ENCODE results near the gene ICAM5. TPM values are rescaled to one million over a fixed set of nuclear protein-coding genes. Genes with fewer than 3 reads are reported as not detected.

Gene ICAM5
- total and polyA plus RNA-seq, 2 experiments from 2014 or later, result 21.0 to 53.0 TPM

GRCh38 chr19:10251792-10252694 is 37.7 kb upstream of the ICAM5 start, which contains the start of gene MRPL4:
TSS of gene MRPL4 (plus strand) at chr19:10252214. CDS start at chr19:10252254, 40 bp downstream.
- TF ChIP-seq CTCF (IDR thresholded peaks at IDR 0.05; ENCODE audit: low read depth, low read length), result no peak
- peak; percentile 99 for DNase-seq (ENCODE audit: low read depth in 1 of 2, low spot score in 1 of 2)
- peak within 1 kb of the TSS; percentile 63 for H3K4me3 ChIP-seq
- H3K27ac ChIP-seq, result peak within 1 kb of the TSS; percentile 41
- H3K9me3 ChIP-seq (ENCODE audit: low read depth), result no peaks in the 10 kb centered on the region
- H3K36me3 ChIP-seq, result peaks cover 14% of the 10 kb centered on the region
- no peaks in the 10 kb centered on the region for H3K27me3 ChIP-seq
- H3K4me1 ChIP-seq (ENCODE audit: low read depth), result peaks cover 3% of the 10 kb centered on the region

GRCh38 chr19:10252707-10253106 is 37.0 kb upstream of the ICAM5 start:
- H3K36me3 ChIP-seq, result peaks cover 18% of the 10 kb centered on the region
- TF ChIP-seq CTCF (IDR thresholded peaks at IDR 0.05; ENCODE audit: low read depth, low read length), result no peak
- H3K4me1 ChIP-seq (ENCODE audit: low read depth), result peaks cover 3% of the 10 kb centered on the region
- peak overlapping the region; percentile 63 for H3K4me3 ChIP-seq
- DNase-seq (ENCODE audit: low read depth in 1 of 2, low spot score in 1 of 2), result no peak
- H3K27ac ChIP-seq, result no peak overlapping the region
- no peaks in the 10 kb centered on the region for H3K9me3 ChIP-seq (ENCODE audit: low read depth)
- H3K27me3 ChIP-seq, result no peaks in the 10 kb centered on the region

GRCh38 chr19:10254244-10254643 is 35.5 kb upstream of the ICAM5 start:
- TF ChIP-seq CTCF (IDR thresholded peaks at IDR 0.05; ENCODE audit: low read depth, low read length), result no peak
- peaks cover 25% of the 10 kb centered on the region for H3K36me3 ChIP-seq
- no peak for DNase-seq (ENCODE audit: low read depth in 1 of 2, low spot score in 1 of 2)
- no peaks in the 10 kb centered on the region for H3K9me3 ChIP-seq (ENCODE audit: low read depth)
- H3K4me1 ChIP-seq (ENCODE audit: low read depth), result peaks cover 3% of the 10 kb centered on the region
- no peak overlapping the region for H3K4me3 ChIP-seq
- no peak overlapping the region for H3K27ac ChIP-seq
- H3K27me3 ChIP-seq, result no peaks in the 10 kb centered on the region

- no peak for DNase-seq (ENCODE audit: low read depth in 1 of 2, low spot score in 1 of 2)
- Histone ChIP-seq H3K27me3 (no peaks in the 10 kb centered on the region), H3K27ac (no peak overlapping the region), H3K4me1 (ENCODE audit: low read depth) (peaks cover 3% of the 10 kb centered on the region), H3K9me3 (ENCODE audit: low read depth) (no peaks in the 10 kb centered on the region), H3K36me3 (peaks cover 25% of the 10 kb centered on the region), H3K4me3 (no peak overlapping the region)
- TF ChIP-seq CTCF (IDR thresholded peaks at IDR 0.05; ENCODE audit: low read depth, low read length), result no peak
These were observed 34.4 kb upstream of the ICAM5 start for GRCh38 chr19:10255358-10255757.

GRCh38 chr19:10256551-10256950 is 33.2 kb upstream of the ICAM5 start:
- Histone ChIP-seq H3K27ac (no peak overlapping the region), H3K4me3 (no peak overlapping the region), H3K9me3 (ENCODE audit: low read depth) (no peaks in the 10 kb centered on the region), H3K36me3 (peaks cover 25% of the 10 kb centered on the region), H3K27me3 (no peaks in the 10 kb centered on the region), H3K4me1 (ENCODE audit: low read depth) (peaks cover 3% of the 10 kb centered on the region)
- no peak for TF ChIP-seq CTCF (IDR thresholded peaks at IDR 0.05; ENCODE audit: low read depth, low read length)
- DNase-seq (ENCODE audit: low read depth in 1 of 2, low spot score in 1 of 2), result no peak

Measured in cardiac muscle cell (in vitro differentiated cells and primary cell).